Neural cell (in vitro differentiated cells): ENCODE measurements around the gene MPDZ.

Experiments
- POLR2AphosphoS5 ChIP-seq: IDR thresholded peaks from 2 replicates; pipeline ENCODE4 v1.6.1; 2012
- TF ChIP-seq, protein P1 (sequence below): IDR thresholded peaks from 2 replicates; pipeline ENCODE4 v1.6.1; 2012; ENCODE audit warnings: borderline replicate concordance

DNA sequence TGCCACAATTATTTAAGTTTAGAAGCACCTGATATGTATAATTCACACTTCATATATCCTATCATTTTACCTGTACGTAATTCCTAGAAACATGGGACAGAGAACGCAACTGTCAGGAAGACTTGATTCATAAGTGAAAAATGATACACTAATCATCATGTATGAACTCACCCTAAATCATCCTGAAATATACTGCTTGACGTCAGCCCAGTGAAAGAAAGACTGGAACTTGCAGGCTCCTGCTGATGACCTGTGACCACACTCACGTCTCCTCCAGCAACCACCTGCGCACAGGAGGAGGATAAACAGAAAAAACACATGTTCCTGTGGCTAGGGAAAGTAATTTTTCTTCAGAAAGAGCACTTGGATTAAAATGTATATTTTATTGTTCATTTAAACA, 169.7 kb downstream of the MPDZ start:
- TF ChIP-seq POLR2AphosphoS5 = no peak
- TF ChIP-seq, protein P1, sequence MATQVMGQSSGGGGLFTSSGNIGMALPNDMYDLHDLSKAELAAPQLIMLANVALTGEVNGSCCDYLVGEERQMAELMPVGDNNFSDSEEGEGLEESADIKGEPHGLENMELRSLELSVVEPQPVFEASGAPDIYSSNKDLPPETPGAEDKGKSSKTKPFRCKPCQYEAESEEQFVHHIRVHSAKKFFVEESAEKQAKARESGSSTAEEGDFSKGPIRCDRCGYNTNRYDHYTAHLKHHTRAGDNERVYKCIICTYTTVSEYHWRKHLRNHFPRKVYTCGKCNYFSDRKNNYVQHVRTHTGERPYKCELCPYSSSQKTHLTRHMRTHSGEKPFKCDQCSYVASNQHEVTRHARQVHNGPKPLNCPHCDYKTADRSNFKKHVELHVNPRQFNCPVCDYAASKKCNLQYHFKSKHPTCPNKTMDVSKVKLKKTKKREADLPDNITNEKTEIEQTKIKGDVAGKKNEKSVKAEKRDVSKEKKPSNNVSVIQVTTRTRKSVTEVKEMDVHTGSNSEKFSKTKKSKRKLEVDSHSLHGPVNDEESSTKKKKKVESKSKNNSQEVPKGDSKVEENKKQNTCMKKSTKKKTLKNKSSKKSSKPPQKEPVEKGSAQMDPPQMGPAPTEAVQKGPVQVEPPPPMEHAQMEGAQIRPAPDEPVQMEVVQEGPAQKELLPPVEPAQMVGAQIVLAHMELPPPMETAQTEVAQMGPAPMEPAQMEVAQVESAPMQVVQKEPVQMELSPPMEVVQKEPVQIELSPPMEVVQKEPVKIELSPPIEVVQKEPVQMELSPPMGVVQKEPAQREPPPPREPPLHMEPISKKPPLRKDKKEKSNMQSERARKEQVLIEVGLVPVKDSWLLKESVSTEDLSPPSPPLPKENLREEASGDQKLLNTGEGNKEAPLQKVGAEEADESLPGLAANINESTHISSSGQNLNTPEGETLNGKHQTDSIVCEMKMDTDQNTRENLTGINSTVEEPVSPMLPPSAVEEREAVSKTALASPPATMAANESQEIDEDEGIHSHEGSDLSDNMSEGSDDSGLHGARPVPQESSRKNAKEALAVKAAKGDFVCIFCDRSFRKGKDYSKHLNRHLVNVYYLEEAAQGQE = no peak
